ENCODE measurements around the gene FNTB. TPM values are rescaled to one million over a fixed set of nuclear protein-coding genes. Genes with fewer than 3 reads are reported as not detected.

Gene FNTB
- polyA plus RNA-seq, 1 donor from 2014 or later = 6.7 TPM

DNA sequence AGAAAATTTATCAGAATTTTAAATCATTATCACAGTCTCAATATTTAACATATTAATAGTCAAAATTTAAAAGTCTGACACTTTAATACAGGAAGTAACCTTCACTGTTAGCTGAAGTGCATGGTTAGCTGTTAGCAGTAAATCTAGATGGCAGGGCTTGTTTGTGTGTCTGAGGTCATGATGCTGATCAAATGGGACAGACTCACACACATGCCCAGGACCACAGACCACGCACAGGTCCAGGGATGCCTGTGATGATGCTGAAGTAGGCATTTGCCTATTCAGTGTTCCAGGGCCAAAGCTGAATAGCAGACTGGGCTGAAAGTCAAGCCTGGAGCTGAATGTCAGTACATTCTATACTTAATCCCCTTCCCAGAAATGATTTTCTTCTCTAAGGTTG, 20.5 kb downstream of the FNTB start:
- Histone ChIP-seq H3K36me3 (ENCODE audit: insufficient read depth, low read length) (no peaks in the 10 kb centered on the region), H3K4me2 (ENCODE audit: low read length) (no peak overlapping the region), H3K27me3 (ENCODE audit: insufficient read depth, low read depth, low read length) (no peaks in the 10 kb centered on the region), H4K20me1 (ENCODE audit: insufficient read depth) (no peaks in the 10 kb centered on the region), H3K9me3 (ENCODE audit: low read length) (no peaks in the 10 kb centered on the region), H3K4me3 (ENCODE audit: low read length) (no peak overlapping the region), H3K9me2 (ENCODE audit: insufficient read depth, low read length) (no peaks in the 10 kb centered on the region), H2AFZ (ENCODE audit: low read depth, low read length) (no peak overlapping the region), H3K79me2 (replicated peaks; ENCODE audit: insufficient read depth, low read length) (no peaks in the 10 kb centered on the region), H3K27ac (ENCODE audit: low read length) (no peak overlapping the region), H3F3A (ENCODE audit: insufficient read depth, low read length, poor library complexity, severe bottlenecking) (no peaks in the 10 kb centered on the region), H3K9ac (ENCODE audit: low read length) (no peak overlapping the region)
- TF ChIP-seq, protein P1, sequence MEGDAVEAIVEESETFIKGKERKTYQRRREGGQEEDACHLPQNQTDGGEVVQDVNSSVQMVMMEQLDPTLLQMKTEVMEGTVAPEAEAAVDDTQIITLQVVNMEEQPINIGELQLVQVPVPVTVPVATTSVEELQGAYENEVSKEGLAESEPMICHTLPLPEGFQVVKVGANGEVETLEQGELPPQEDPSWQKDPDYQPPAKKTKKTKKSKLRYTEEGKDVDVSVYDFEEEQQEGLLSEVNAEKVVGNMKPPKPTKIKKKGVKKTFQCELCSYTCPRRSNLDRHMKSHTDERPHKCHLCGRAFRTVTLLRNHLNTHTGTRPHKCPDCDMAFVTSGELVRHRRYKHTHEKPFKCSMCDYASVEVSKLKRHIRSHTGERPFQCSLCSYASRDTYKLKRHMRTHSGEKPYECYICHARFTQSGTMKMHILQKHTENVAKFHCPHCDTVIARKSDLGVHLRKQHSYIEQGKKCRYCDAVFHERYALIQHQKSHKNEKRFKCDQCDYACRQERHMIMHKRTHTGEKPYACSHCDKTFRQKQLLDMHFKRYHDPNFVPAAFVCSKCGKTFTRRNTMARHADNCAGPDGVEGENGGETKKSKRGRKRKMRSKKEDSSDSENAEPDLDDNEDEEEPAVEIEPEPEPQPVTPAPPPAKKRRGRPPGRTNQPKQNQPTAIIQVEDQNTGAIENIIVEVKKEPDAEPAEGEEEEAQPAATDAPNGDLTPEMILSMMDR (IDR thresholded peaks at IDR 0.05; ENCODE audit: poor library complexity, severe bottlenecking) = no peak

- H3K9ac ChIP-seq (ENCODE audit: low read length) = no peak overlapping the region
- no peaks in the 10 kb centered on the region for H3K9me3 ChIP-seq (ENCODE audit: low read length)
- H3K4me2 ChIP-seq (ENCODE audit: low read length) = no peak overlapping the region
- H3K27ac ChIP-seq (ENCODE audit: low read length) = no peak overlapping the region
- no peak for TF ChIP-seq RAD21 (conservative IDR thresholded peaks at IDR 0.05)
- no peak for TF ChIP-seq TAF1 (IDR thresholded peaks at IDR 0.05; ENCODE audit: low read depth)
- TF ChIP-seq POLR2AphosphoS5 (IDR thresholded peaks at IDR 0.05) = no peak
- no peak for TF ChIP-seq EZH2 (IDR thresholded peaks at IDR 0.05; ENCODE audit: borderline replicate concordance, insufficient read depth, low read length, poor library complexity, severe bottlenecking)
- no peak for TF ChIP-seq SMC3 (conservative IDR thresholded peaks at IDR 0.05; ENCODE audit: poor library complexity)
- TF ChIP-seq REST (IDR thresholded peaks at IDR 0.05; ENCODE audit: borderline replicate concordance) = no peak
- no peak for TF ChIP-seq EP300 (conservative IDR thresholded peaks at IDR 0.05; ENCODE audit: poor library complexity, severe bottlenecking)
- TF ChIP-seq, protein P1 (IDR thresholded peaks at IDR 0.05; ENCODE audit: poor library complexity, severe bottlenecking) = no peak
- TF ChIP-seq MXI1 (conservative IDR thresholded peaks at IDR 0.05; ENCODE audit: poor library complexity, severe bottlenecking) = no peak
- H3K36me3 ChIP-seq (ENCODE audit: insufficient read depth, low read length) = no peaks in the 10 kb centered on the region
- H3K4me3 ChIP-seq (ENCODE audit: low read length) = no peak overlapping the region
- no peaks in the 10 kb centered on the region for H3K79me2 ChIP-seq (replicated peaks; ENCODE audit: insufficient read depth, low read length)
- no peaks in the 10 kb centered on the region for H3K27me3 ChIP-seq (ENCODE audit: insufficient read depth, low read depth, low read length)
- H3K9me2 ChIP-seq (ENCODE audit: insufficient read depth, low read length) = no peaks in the 10 kb centered on the region
- H4K20me1 ChIP-seq (ENCODE audit: insufficient read depth) = no peaks in the 10 kb centered on the region
- no peak overlapping the region for H2AFZ ChIP-seq (ENCODE audit: low read depth, low read length)
- H3F3A ChIP-seq (ENCODE audit: insufficient read depth, low read length, poor library complexity, severe bottlenecking) = no peaks in the 10 kb centered on the region
These were observed 23.7 kb downstream of the FNTB start for GRCh38 chr14:65010211-65010931.
